CD8-positive, alpha-beta memory T cell (primary cell): Measurements from ENCODE around the gene SST. TPM values are rescaled to one million over a fixed set of nuclear protein-coding genes. Genes with fewer than 3 reads are reported as not detected.

Experiments used
- CTCF ChIA-PET: fragments of 350-600 bp; sonication (Branson Sonifier 250); formaldehyde crosslinking; loops from one replicate; lab custom pipeline; 2021; ENCODE audit warnings: antibody characterized with exemption; lab: Charles Lee
- POLR2A ChIA-PET: fragments of 350-600 bp; sonication (Branson Sonifier 250); formaldehyde crosslinking; loops from one replicate; lab custom pipeline; 2021; ENCODE audit warnings: antibody characterized with exemption; lab: Charles Lee
- DNase-seq, 5 donors: peaks; one replicate each; pipeline versions ENCODE4 v3.0.0 to v3.0.0-alpha.2; 2020 to 2022; ENCODE audit warnings: mixed read lengths in 1 of 5
- H3K27ac ChIP-seq: one replicate; pipeline ENCODE4 v1.7.0; 2013; ENCODE audit warnings: low read depth, mild to moderate bottlenecking, low read length, moderate library complexity
- H3K27me3 ChIP-seq: 2 replicates; pipeline ENCODE4 v1.7.0; 2013; ENCODE audit warnings: low read length, mild to moderate bottlenecking; ENCODE audit not compliant: insufficient read depth, poor library complexity, severe bottlenecking
- H3K36me3 ChIP-seq: 2 replicates; pipeline ENCODE4 v1.7.0; 2013; ENCODE audit warnings: mild to moderate bottlenecking, low read length, moderate library complexity; ENCODE audit not compliant: insufficient read depth
- H3K4me1 ChIP-seq: 2 replicates; pipeline ENCODE4 v1.7.0; 2013; ENCODE audit warnings: mild to moderate bottlenecking, low read length, moderate library complexity; ENCODE audit not compliant: insufficient read depth
- H3K4me3 ChIP-seq: 2 replicates; pipeline ENCODE4 v1.7.0; 2013; ENCODE audit warnings: mild to moderate bottlenecking, low read length
- H3K9me3 ChIP-seq: 2 replicates; pipeline ENCODE4 v1.7.0; 2013; ENCODE audit warnings: mild to moderate bottlenecking, low read length
- H3K27ac Mint-ChIP-seq, 8 donors: one replicate each; pipeline ENCODE4 v1.8.0; 2020 to 2021; ENCODE audit warnings: mixed read lengths in 8 of 8, mild to moderate bottlenecking in 6 of 8, inconsistent platforms in 3 of 8, moderate library complexity in 3 of 8
- H3K27me3 Mint-ChIP-seq, 2 donors: one replicate each; pipeline ENCODE4 v1.8.0; 2020 to 2021; ENCODE audit warnings: mixed read lengths in 2 of 2, mild to moderate bottlenecking in 1 of 2, moderate library complexity in 1 of 2
- H3K36me3 Mint-ChIP-seq, 3 donors: one replicate each; pipeline ENCODE4 v1.8.0; 2020 to 2021; ENCODE audit warnings: mixed read lengths in 3 of 3, inconsistent platforms in 1 of 3, mild to moderate bottlenecking in 1 of 3
- H3K4me1 Mint-ChIP-seq, 3 donors: one replicate each; pipeline ENCODE4 v1.8.0; 2020 to 2021; ENCODE audit warnings: mixed read lengths in 3 of 3, inconsistent platforms in 1 of 3, mild to moderate bottlenecking in 1 of 3
- H3K4me3 Mint-ChIP-seq, 7 donors: one replicate each; pipeline ENCODE4 v1.8.0; 2020 to 2021; ENCODE audit warnings: mixed read lengths in 7 of 7, mild to moderate bottlenecking in 6 of 7, moderate library complexity in 4 of 7, inconsistent platforms in 2 of 7
- H3K9me3 Mint-ChIP-seq, 5 donors: one replicate each; pipeline ENCODE4 v1.8.0; 2020 to 2022; ENCODE audit warnings: mixed read lengths in 5 of 5, mild to moderate bottlenecking in 3 of 5, moderate library complexity in 2 of 5, inconsistent platforms in 1 of 5
- polyA plus RNA-seq: library from polyadenylated mRNA; unstranded; fragments of 300-500 nt; fragmentation: Illumina TruSeq; gene quantifications from one replicate; pipeline ENCODE4 v1.2.3, GENCODE V29; 2021
- total RNA-seq, 2 experiments: library from RNA; stranded (reverse); gene quantifications; one replicate each; pipeline ENCODE4 v1.2.3, GENCODE V29; 2021

SST gene
- total and polyA plus RNA-seq, 3 experiments from 2014 or later: not detected

- Histone ChIP-seq H3K4me3 (no peak overlapping the region), H3K36me3 (no peaks in the 10 kb centered on the region), H3K27ac (no peak overlapping the region), H3K4me1 (no peaks in the 10 kb centered on the region), H3K27me3 (no peaks in the 10 kb centered on the region), H3K9me3 (no peaks in the 10 kb centered on the region)
- H3K27me3 Mint-ChIP-seq: peaks cover 13 to 58% of the 10 kb centered on the region in 2 donors
- H3K4me3 Mint-ChIP-seq: no peak overlapping the region
- H3K9me3 Mint-ChIP-seq: peaks cover 0 to 4% (median 0%) of the 10 kb centered on the region in 5 donors
- peak overlapping the region in 2 of 8 donors; percentile 23 to 46 for H3K27ac Mint-ChIP-seq
- H3K4me1 Mint-ChIP-seq: peaks cover 0 to 4% (median 2%) of the 10 kb centered on the region in 3 donors
- peak; percentile 30 to 70 (median 50) for DNase-seq
- POLR2A ChIA-PET: no interaction called here
- H3K36me3 Mint-ChIP-seq: no peaks in the 10 kb centered on the region
- CTCF ChIA-PET: interaction anchor here (0.7 to 14.3 kb wide), 17 partner anchors 9 to 462 kb away, joined by 3 to 228 read pairs (median 4); partner anchors contain the start of gene SST
Measured at GRCh38 chr3:187679638-187680396, 9.6 kb upstream of the SST start.

- Histone ChIP-seq H3K27ac (no peak overlapping the region), H3K4me3 (no peak overlapping the region), H3K9me3 (no peaks in the 10 kb centered on the region), H3K4me1 (no peaks in the 10 kb centered on the region), H3K27me3 (no peaks in the 10 kb centered on the region), H3K36me3 (no peaks in the 10 kb centered on the region)
- Mint-ChIP-seq H3K9me3 (no peaks in the 10 kb centered on the region), H3K27ac (no peak overlapping the region), H3K4me3 (no peak overlapping the region), H3K27me3 (peaks cover 17 to 67% of the 10 kb centered on the region in 2 donors), H3K4me1 (peaks cover 0 to 4% (median 2%) of the 10 kb centered on the region in 3 donors), H3K36me3 (no peaks in the 10 kb centered on the region)
- ChIA-PET CTCF (interaction anchor here (0.9 to 14.3 kb wide), 9 partner anchors 9 to 460 kb away, joined by 3 to 228 read pairs (median 8); partner anchors contain the start of gene SST), POLR2A (no interaction called here)
- DNase-seq: no peak
Measured at GRCh38 chr3:187678726-187679268, 8.6 kb upstream of the SST start.

- H3K27ac ChIP-seq: no peak overlapping the region
- DNase-seq: no peak
- ChIA-PET POLR2A (no interaction called here), CTCF (interaction anchor here (0.7 to 14.3 kb wide), 2 partner anchors 356 to 447 kb away, joined by 3 to 228 read pairs; no protein-coding TSS in a partner anchor)
- H3K27ac Mint-ChIP-seq: no peak overlapping the region
- H3K9me3 ChIP-seq: no peaks in the 10 kb centered on the region
- H3K27me3 Mint-ChIP-seq: peaks cover 22 to 73% of the 10 kb centered on the region in 2 donors
- no peaks in the 10 kb centered on the region for H3K36me3 ChIP-seq
- H3K4me3 ChIP-seq: no peak overlapping the region
- H3K4me1 Mint-ChIP-seq: peaks cover 0 to 4% (median 2%) of the 10 kb centered on the region in 3 donors
- no peaks in the 10 kb centered on the region for H3K36me3 Mint-ChIP-seq
- no peaks in the 10 kb centered on the region for H3K4me1 ChIP-seq
- H3K4me3 Mint-ChIP-seq: no peak overlapping the region
- H3K27me3 ChIP-seq: no peaks in the 10 kb centered on the region
- H3K9me3 Mint-ChIP-seq: no peaks in the 10 kb centered on the region
Measured at GRCh38 chr3:187677604-187678003, 7.4 kb upstream of the SST start.

- ChIA-PET POLR2A (no interaction called here), CTCF (interaction anchor here (6.9 to 14.3 kb wide), 2 partner anchors 8 to 351 kb away, joined by 46 to 228 read pairs; no protein-coding TSS in a partner anchor)
- H3K4me3 Mint-ChIP-seq: no peak overlapping the region
- no peaks in the 10 kb centered on the region for H3K4me1 Mint-ChIP-seq
- Histone ChIP-seq H3K4me1 (no peaks in the 10 kb centered on the region), H3K4me3 (no peak overlapping the region), H3K9me3 (no peaks in the 10 kb centered on the region), H3K36me3 (no peaks in the 10 kb centered on the region), H3K27me3 (no peaks in the 10 kb centered on the region), H3K27ac (no peak overlapping the region)
- no peak for DNase-seq
- peak overlapping the region in 1 of 8 donors; percentile 27 for H3K27ac Mint-ChIP-seq
- no peaks in the 10 kb centered on the region for H3K9me3 Mint-ChIP-seq
- no peaks in the 10 kb centered on the region for H3K36me3 Mint-ChIP-seq
- peaks cover 36 to 80% of the 10 kb centered on the region in 2 donors for H3K27me3 Mint-ChIP-seq
Measured at GRCh38 chr3:187673012-187673411, 2.8 kb upstream of the SST start.

GRCh38 chr3:187667526-187667925, 2.7 kb downstream of the SST start:
- Histone ChIP-seq H3K36me3 (no peaks in the 10 kb centered on the region), H3K9me3 (no peaks in the 10 kb centered on the region), H3K4me1 (no peaks in the 10 kb centered on the region), H3K27me3 (peaks cover 3% of the 10 kb centered on the region), H3K4me3 (no peak overlapping the region), H3K27ac (no peak overlapping the region)
- H3K4me3 Mint-ChIP-seq: no peak overlapping the region
- ChIA-PET POLR2A (no interaction called here), CTCF (interaction anchor here (3.7 to 6.9 kb wide), 2 partner anchors 14 to 348 kb away, joined by 16 to 46 read pairs; no protein-coding TSS in a partner anchor)
- no peaks in the 10 kb centered on the region for H3K36me3 Mint-ChIP-seq
- DNase-seq: no peak
- no peak overlapping the region for H3K27ac Mint-ChIP-seq
- H3K9me3 Mint-ChIP-seq: no peaks in the 10 kb centered on the region
- H3K27me3 Mint-ChIP-seq: peaks cover 27 to 65% of the 10 kb centered on the region in 2 donors
- H3K4me1 Mint-ChIP-seq: no peaks in the 10 kb centered on the region

GRCh38 chr3:187665764-187666402, 4.3 kb downstream of the SST start:
- Histone ChIP-seq H3K4me3 (no peak overlapping the region), H3K9me3 (no peaks in the 10 kb centered on the region), H3K27me3 (peaks cover 3% of the 10 kb centered on the region), H3K4me1 (no peaks in the 10 kb centered on the region), H3K27ac (no peak overlapping the region), H3K36me3 (no peaks in the 10 kb centered on the region)
- Mint-ChIP-seq H3K27me3 (peaks cover 25 to 59% of the 10 kb centered on the region in 2 donors), H3K4me3 (no peak overlapping the region), H3K9me3 (no peaks in the 10 kb centered on the region), H3K4me1 (no peaks in the 10 kb centered on the region), H3K27ac (no peak overlapping the region), H3K36me3 (no peaks in the 10 kb centered on the region)
- POLR2A ChIA-PET: no interaction called here
- CTCF ChIA-PET: no interaction called here
- no peak for DNase-seq

- no peaks in the 10 kb centered on the region for H3K9me3 ChIP-seq
- H3K9me3 Mint-ChIP-seq: no peaks in the 10 kb centered on the region
- peaks cover 3% of the 10 kb centered on the region for H3K27me3 ChIP-seq
- H3K4me1 Mint-ChIP-seq: no peaks in the 10 kb centered on the region
- no peak overlapping the region for H3K4me3 Mint-ChIP-seq
- no peak overlapping the region for H3K4me3 ChIP-seq
- H3K4me1 ChIP-seq: no peaks in the 10 kb centered on the region
- H3K27ac Mint-ChIP-seq: no peak overlapping the region
- H3K27me3 Mint-ChIP-seq: peaks cover 22 to 55% of the 10 kb centered on the region in 2 donors
- no peak overlapping the region for H3K27ac ChIP-seq
- H3K36me3 Mint-ChIP-seq: no peaks in the 10 kb centered on the region
- CTCF ChIA-PET: interaction anchor here (1.1 kb wide), 1 partner anchor 14 kb away, joined by 4 read pairs; no protein-coding TSS in a partner anchor
- DNase-seq: no peak
- no peaks in the 10 kb centered on the region for H3K36me3 ChIP-seq
- POLR2A ChIA-PET: no interaction called here
Measured at GRCh38 chr3:187665010-187665409, 5.2 kb downstream of the SST start.
